Activated CD8-positive, alpha-beta T cell treated with anti-CD3 and anti-CD28 coated beads for 36 hours (primary cell): ENCODE measurements around the gene ATP9B. TPM values are rescaled to one million over a fixed set of nuclear protein-coding genes. Genes with fewer than 3 reads are reported as not detected.

ENCODE experiments used
- ATAC-seq: fragments of 200-7000 bp; cut with Tn5 transposase; one replicate; pipeline ENCODE4 v1.10.0; 2021; ENCODE audit warnings: mild to moderate bottlenecking, moderate library complexity
- CTCF ChIA-PET: fragments of 350-600 bp; sonication (Branson Sonifier 250); formaldehyde crosslinking; loops from one replicate; lab custom pipeline; 2021; ENCODE audit warnings: antibody characterized with exemption; lab: Charles Lee
- POLR2A ChIA-PET: fragments of 350-600 bp; sonication (Branson Sonifier 250); formaldehyde crosslinking; loops from one replicate; lab custom pipeline; 2021; ENCODE audit warnings: antibody characterized with exemption; lab: Charles Lee
- DNase-seq: peaks from one replicate; pipeline ENCODE4 v3.0.0-alpha.2; 2020
- H3K27ac Mint-ChIP-seq: one replicate; pipeline ENCODE4 v1.8.0; 2021; ENCODE audit warnings: mild to moderate bottlenecking, mixed read lengths
- H3K27me3 Mint-ChIP-seq: one replicate; pipeline ENCODE4 v1.8.0; 2021; ENCODE audit warnings: mixed read lengths
- H3K36me3 Mint-ChIP-seq: one replicate; pipeline ENCODE4 v1.8.0; 2021; ENCODE audit warnings: low read depth, mixed read lengths
- H3K4me1 Mint-ChIP-seq: one replicate; pipeline ENCODE4 v1.8.0; 2021; ENCODE audit warnings: low read depth, mixed read lengths
- H3K4me3 Mint-ChIP-seq: one replicate; pipeline ENCODE4 v1.8.0; 2021; ENCODE audit warnings: mild to moderate bottlenecking, moderate library complexity, mixed read lengths
- H3K9me3 Mint-ChIP-seq: one replicate; pipeline ENCODE4 v1.8.0; 2021; ENCODE audit warnings: mixed read lengths
- intact Hi-C: fragments of 100-400 bp; cut with micrococcal nuclease; formaldehyde crosslinking; loops from one replicate; pipeline ENCODE4 v1.10.0; 2022
- total RNA-seq, 2 experiments: library from RNA; stranded (reverse); gene quantifications; one replicate each; pipeline ENCODE4 v1.2.3, GENCODE V29; 2021
- TF ChIP-seq, protein P1 (sequence below): fragments of 200-600 bp; IDR thresholded peaks from one replicate; pipeline ENCODE4 v1.8.0; 2022; ENCODE audit warnings: antibody characterized with exemption, mild to moderate bottlenecking

Gene ATP9B
- total RNA-seq, 2 experiments from 2014 or later = 18.9 to 21.1 TPM

- POLR2A ChIA-PET = no interaction called here
- peaks cover 31% of the 10 kb centered on the region for H3K4me1 Mint-ChIP-seq
- intact Hi-C loops = no loop called here
Observed at GRCh38 chr18:79199691-79200374, 130.6 kb downstream of the ATP9B start.

GRCh38 chr18:79200546-79201268 lies 131.5 kb downstream of the ATP9B start:
- Mint-ChIP-seq H3K27ac (peak overlapping the region; percentile 9), H3K9me3 (peaks cover 2% of the 10 kb centered on the region), H3K4me1 (peaks cover 31% of the 10 kb centered on the region), H3K36me3 (peaks cover 8% of the 10 kb centered on the region), H3K4me3 (no peak overlapping the region), H3K27me3 (no peaks in the 10 kb centered on the region)
- CTCF ChIA-PET = interaction anchor here (1.3 kb wide), 1 partner anchor 12 kb away, joined by 3 read pairs; no protein-coding TSS in a partner anchor
- ATAC-seq (peak; percentile 55), DNase-seq (peak; percentile 26)
- POLR2A ChIA-PET = no interaction called here
- TF ChIP-seq, protein P1, sequence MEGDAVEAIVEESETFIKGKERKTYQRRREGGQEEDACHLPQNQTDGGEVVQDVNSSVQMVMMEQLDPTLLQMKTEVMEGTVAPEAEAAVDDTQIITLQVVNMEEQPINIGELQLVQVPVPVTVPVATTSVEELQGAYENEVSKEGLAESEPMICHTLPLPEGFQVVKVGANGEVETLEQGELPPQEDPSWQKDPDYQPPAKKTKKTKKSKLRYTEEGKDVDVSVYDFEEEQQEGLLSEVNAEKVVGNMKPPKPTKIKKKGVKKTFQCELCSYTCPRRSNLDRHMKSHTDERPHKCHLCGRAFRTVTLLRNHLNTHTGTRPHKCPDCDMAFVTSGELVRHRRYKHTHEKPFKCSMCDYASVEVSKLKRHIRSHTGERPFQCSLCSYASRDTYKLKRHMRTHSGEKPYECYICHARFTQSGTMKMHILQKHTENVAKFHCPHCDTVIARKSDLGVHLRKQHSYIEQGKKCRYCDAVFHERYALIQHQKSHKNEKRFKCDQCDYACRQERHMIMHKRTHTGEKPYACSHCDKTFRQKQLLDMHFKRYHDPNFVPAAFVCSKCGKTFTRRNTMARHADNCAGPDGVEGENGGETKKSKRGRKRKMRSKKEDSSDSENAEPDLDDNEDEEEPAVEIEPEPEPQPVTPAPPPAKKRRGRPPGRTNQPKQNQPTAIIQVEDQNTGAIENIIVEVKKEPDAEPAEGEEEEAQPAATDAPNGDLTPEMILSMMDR = no peak
- intact Hi-C loops = no loop called here

More at GRCh38 chr18:79199691-79200374, 130.6 kb downstream of the ATP9B start:
- Mint-ChIP-seq H3K9me3 (peaks cover 2% of the 10 kb centered on the region), H3K27me3 (no peaks in the 10 kb centered on the region), H3K36me3 (peaks cover 8% of the 10 kb centered on the region), H3K4me3 (no peak overlapping the region), H3K27ac (peak overlapping the region; percentile 9)
- TF ChIP-seq, protein P1 = no peak
- ATAC-seq (peak; percentile 25), DNase-seq (peak; percentile 48)
- CTCF ChIA-PET = interaction anchor here (0.9 to 1.3 kb wide), 2 partner anchors 11 to 99 kb away, joined by 3 read pairs; no protein-coding TSS in a partner anchor

DNA sequence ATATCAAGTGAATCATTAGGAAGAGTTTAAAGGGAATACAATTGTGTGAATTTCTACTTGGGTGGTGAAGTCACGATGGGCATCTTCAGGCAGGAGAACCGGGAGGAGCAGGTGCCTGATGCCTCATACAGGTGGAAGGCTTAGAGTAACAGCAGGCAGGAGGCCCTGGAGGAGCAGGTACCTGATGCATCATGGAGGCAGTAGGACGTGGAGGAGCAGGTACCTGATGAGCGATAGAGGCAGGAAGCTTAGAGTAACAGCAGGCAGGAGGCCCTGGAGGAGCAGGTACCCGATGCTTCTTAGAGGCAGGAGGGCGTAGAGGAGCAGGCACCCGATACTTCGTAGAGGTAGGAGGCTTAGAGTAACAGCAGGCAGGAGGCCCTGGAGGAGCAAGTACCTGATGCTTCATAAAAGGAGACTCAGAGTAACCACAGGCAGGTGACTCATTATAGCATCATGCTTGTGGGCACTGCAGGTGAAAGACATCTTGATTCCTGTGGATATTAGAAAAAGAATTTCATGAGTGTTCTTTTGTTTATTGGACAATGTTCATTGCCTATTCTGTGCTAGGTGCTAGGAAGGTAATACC lies 133.9 kb downstream of the ATP9B start:
- ChIA-PET CTCF (no interaction called here), POLR2A (no interaction called here)
- H3K36me3 Mint-ChIP-seq = peaks cover 19% of the 10 kb centered on the region
- ATAC-seq (peak; percentile 85), DNase-seq (peak; percentile 66)
- intact Hi-C loops = no loop called here
- H3K9me3 Mint-ChIP-seq = peaks cover 2% of the 10 kb centered on the region
- H3K4me1 Mint-ChIP-seq = peaks cover 31% of the 10 kb centered on the region
- H3K4me3 Mint-ChIP-seq = no peak overlapping the region
- H3K27me3 Mint-ChIP-seq = no peaks in the 10 kb centered on the region
- no peak overlapping the region for H3K27ac Mint-ChIP-seq
- TF ChIP-seq, protein P1 = no peak

GRCh38 chr18:79204889-79205807 lies 136.0 kb downstream of the ATP9B start:
- TF ChIP-seq, protein P1 = no peak
- ATAC-seq = no peak
- Mint-ChIP-seq H3K4me3 (no peak overlapping the region), H3K9me3 (peaks cover 2% of the 10 kb centered on the region), H3K4me1 (peaks cover 27% of the 10 kb centered on the region), H3K27me3 (no peaks in the 10 kb centered on the region), H3K36me3 (peaks cover 15% of the 10 kb centered on the region), H3K27ac (no peak overlapping the region)
- no peak for DNase-seq
- intact Hi-C loops = no loop called here
- POLR2A ChIA-PET = no interaction called here
- CTCF ChIA-PET = no interaction called here
